Calu3 (cell line): ENCODE data around the gene RFXAP. TPM values are rescaled to one million over a fixed set of nuclear protein-coding genes. Genes with fewer than 3 reads are reported as not detected.

Experiments
- Bru-seq: library from RNA; stranded (reverse); fragments of 400-500 nt; gene quantifications from one replicate; lab custom pipeline; 2021; lab: Mats Ljungman, UMichigan
- BruChase-seq, 2 experiments: library from RNA; stranded (reverse); fragments of 400-500 nt; gene quantifications; one replicate each; lab custom pipeline; 2021; lab: Mats Ljungman, UMichigan
- BruUV-seq: library from RNA; stranded (reverse); fragments of 400-500 nt; replicated peaks from 2 replicates; lab custom pipeline; 2021; lab: Mats Ljungman, UMichigan
- CTCF ChIA-PET: fragments of 300-600 bp; sonication (Branson Sonifier 250); formaldehyde crosslinking; loops from one replicate; lab custom pipeline; 2022; ENCODE audit warnings: antibody characterized with exemption; lab: Charles Lee
- DNase-seq: peaks from one replicate; pipeline ENCODE4 v3.0.0; 2022
- H3K27ac Mint-ChIP-seq: one replicate; pipeline ENCODE4 v1.8.0; 2022; ENCODE audit warnings: mixed read lengths; ENCODE audit not compliant: unreplicated experiment
- H3K27me3 Mint-ChIP-seq: one replicate; pipeline ENCODE4 v1.8.0; 2022; ENCODE audit warnings: mixed read lengths; ENCODE audit not compliant: unreplicated experiment
- H3K36me3 Mint-ChIP-seq: one replicate; pipeline ENCODE4 v1.8.0; 2022; ENCODE audit warnings: mild to moderate bottlenecking, moderate library complexity, mixed read lengths; ENCODE audit not compliant: insufficient read depth, unreplicated experiment
- H3K4me1 Mint-ChIP-seq: one replicate; pipeline ENCODE4 v1.8.0; 2022; ENCODE audit warnings: mild to moderate bottlenecking, low read depth, mixed read lengths; ENCODE audit not compliant: unreplicated experiment
- H3K4me3 Mint-ChIP-seq: one replicate; pipeline ENCODE4 v1.8.0; 2022; ENCODE audit warnings: mild to moderate bottlenecking, low read depth, moderate library complexity, mixed read lengths; ENCODE audit not compliant: unreplicated experiment
- H3K9me3 Mint-ChIP-seq: one replicate; pipeline ENCODE4 v1.8.0; 2022; ENCODE audit warnings: low read depth, mixed read lengths; ENCODE audit not compliant: unreplicated experiment
- intact Hi-C: fragments of 100-400 bp; cut with micrococcal nuclease; formaldehyde crosslinking; loops from one replicate; pipeline ENCODE4 v1.10.0; 2022; ENCODE audit not compliant: unreplicated experiment
- long read RNA-seq: library from polyadenylated mRNA; stranded (forward); transcript quantifications from one replicate; pipeline ENCODE4 v2.0.0, GENCODE V29; 2022
- total RNA-seq: library from RNA; stranded (reverse); gene quantifications from 2 replicates; pipeline ENCODE4 v1.2.3, GENCODE V29; 2022
- TF ChIP-seq, protein P1 (sequence below): fragments of 200-600 bp; IDR thresholded peaks from one replicate; pipeline ENCODE4 v1.8.0; 2022; ENCODE audit warnings: antibody characterized with exemption; ENCODE audit not compliant: unreplicated experiment

RFXAP gene, protein sequence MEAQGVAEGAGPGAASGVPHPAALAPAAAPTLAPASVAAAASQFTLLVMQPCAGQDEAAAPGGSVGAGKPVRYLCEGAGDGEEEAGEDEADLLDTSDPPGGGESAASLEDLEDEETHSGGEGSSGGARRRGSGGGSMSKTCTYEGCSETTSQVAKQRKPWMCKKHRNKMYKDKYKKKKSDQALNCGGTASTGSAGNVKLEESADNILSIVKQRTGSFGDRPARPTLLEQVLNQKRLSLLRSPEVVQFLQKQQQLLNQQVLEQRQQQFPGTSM
- total RNA-seq = 3.8 and 6.2 TPM in 2 replicates
- percentile 65 among the genes with signal in this experiment for Bru-seq, nascent RNA
- percentile 69 among the genes with signal in this experiment for BruChase-seq, experiment 1, labeled RNA remaining after a 6-hour chase
- percentile 76 among the genes with signal in this experiment for BruChase-seq, experiment 2, labeled RNA remaining after a 2-hour chase
- long read RNA-seq, transcript RFXAP-201 (3 exons, 2,304 nt) = major isoform, 7 of 8 reads
- long read RNA-seq, partial matches to known transcripts = 0 of 8 reads
- long read RNA-seq, other reads (novel, unspliced or antisense) = 1 of 8 reads

DNA sequence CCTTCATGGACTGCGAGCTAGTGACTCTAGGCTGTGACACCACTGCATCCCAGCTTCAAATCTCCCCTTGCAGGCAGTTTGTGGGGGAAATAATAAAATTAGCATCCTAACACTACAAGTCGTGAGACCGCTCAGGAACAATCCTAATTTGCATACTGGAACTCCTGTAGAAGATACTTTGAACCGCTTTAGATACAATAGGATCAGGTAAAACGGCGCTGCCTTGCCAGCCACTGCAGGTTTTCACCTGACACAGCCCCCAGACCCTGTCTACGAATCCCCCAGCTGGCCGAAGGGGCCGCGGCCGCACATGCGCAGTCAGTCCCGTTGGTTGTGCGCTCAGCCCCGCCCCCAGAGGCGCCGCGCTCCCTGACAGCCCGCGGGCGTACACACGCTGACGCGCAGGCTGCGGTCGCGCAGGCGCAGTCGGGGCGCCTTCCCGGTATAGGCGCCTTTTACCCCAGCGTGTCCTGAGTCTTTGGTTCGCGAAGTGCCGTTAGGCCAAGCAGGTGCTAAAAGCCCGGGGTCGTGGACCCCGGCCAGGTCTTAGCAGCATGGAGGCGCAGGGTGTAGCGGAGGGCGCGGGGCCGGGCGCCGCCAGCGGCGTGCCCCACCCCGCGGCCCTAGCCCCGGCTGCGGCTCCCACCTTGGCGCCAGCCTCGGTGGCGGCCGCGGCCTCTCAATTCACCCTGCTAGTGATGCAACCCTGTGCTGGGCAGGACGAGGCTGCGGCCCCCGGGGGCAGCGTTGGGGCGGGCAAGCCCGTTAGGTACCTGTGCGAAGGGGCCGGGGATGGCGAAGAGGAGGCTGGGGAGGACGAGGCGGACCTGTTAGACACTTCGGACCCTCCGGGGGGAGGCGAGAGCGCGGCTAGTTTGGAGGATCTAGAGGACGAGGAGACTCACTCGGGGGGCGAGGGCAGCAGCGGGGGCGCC, at the start of gene RFXAP:
Gene RFXAP, plus strand, starts transcription at position 419 of the 935 bp plus-strand sequence. Its CDS starts 136 bp downstream, at position 555.
- Mint-ChIP-seq H3K36me3 (peaks cover 20% of the 10 kb centered on the region), H3K27me3 (no peaks in the 10 kb centered on the region), H3K27ac (peak within 1 kb of the TSS; percentile 61), H3K9me3 (no peaks in the 10 kb centered on the region), H3K4me3 (peak within 1 kb of the TSS; percentile 93), H3K4me1 (peaks cover 22% of the 10 kb centered on the region)
- TF ChIP-seq, protein P1, sequence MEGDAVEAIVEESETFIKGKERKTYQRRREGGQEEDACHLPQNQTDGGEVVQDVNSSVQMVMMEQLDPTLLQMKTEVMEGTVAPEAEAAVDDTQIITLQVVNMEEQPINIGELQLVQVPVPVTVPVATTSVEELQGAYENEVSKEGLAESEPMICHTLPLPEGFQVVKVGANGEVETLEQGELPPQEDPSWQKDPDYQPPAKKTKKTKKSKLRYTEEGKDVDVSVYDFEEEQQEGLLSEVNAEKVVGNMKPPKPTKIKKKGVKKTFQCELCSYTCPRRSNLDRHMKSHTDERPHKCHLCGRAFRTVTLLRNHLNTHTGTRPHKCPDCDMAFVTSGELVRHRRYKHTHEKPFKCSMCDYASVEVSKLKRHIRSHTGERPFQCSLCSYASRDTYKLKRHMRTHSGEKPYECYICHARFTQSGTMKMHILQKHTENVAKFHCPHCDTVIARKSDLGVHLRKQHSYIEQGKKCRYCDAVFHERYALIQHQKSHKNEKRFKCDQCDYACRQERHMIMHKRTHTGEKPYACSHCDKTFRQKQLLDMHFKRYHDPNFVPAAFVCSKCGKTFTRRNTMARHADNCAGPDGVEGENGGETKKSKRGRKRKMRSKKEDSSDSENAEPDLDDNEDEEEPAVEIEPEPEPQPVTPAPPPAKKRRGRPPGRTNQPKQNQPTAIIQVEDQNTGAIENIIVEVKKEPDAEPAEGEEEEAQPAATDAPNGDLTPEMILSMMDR = no peak
- DNase-seq = peak; percentile 86
- CTCF ChIA-PET = no interaction called here
- BruUV-seq = no TSS peak
- intact Hi-C loops = loop anchor here (5.0 kb wide), 1 partner anchor 57 kb away; no protein-coding TSS in a partner anchor

DNA sequence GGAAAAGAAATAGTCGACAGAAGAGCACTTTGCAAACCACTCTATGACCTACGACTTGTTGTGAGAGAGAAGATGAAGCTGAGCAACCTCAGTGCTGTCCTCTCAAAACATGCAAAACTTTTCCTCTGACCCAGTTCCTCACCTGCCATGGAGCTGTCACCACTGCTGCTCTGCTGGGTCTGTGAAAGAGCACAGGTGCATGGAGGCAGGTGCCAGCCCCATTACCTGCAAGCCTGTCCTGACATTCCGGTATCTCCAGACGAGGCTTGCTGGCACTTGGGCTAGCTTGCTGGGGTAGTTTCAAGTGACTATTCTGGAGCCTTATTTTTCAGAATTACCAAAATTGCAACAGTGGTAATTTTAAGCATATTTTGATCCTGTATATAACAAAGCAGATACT, 49.5 kb upstream of the RFXAP start:
- peaks cover 6% of the 10 kb centered on the region for H3K9me3 Mint-ChIP-seq
- H3K27ac Mint-ChIP-seq = no peak overlapping the region
- intact Hi-C loops = loop anchor here (10.0 kb wide), 1 partner anchor 345 kb away; no protein-coding TSS in a partner anchor
- no peak for DNase-seq
- CTCF ChIA-PET = no interaction called here
- peaks cover 26% of the 10 kb centered on the region for H3K4me1 Mint-ChIP-seq
- BruUV-seq = no TSS peak
- H3K27me3 Mint-ChIP-seq = no peaks in the 10 kb centered on the region
- no peak overlapping the region for H3K4me3 Mint-ChIP-seq
- peaks cover 5% of the 10 kb centered on the region for H3K36me3 Mint-ChIP-seq
- TF ChIP-seq, protein P1 = no peak

DNA sequence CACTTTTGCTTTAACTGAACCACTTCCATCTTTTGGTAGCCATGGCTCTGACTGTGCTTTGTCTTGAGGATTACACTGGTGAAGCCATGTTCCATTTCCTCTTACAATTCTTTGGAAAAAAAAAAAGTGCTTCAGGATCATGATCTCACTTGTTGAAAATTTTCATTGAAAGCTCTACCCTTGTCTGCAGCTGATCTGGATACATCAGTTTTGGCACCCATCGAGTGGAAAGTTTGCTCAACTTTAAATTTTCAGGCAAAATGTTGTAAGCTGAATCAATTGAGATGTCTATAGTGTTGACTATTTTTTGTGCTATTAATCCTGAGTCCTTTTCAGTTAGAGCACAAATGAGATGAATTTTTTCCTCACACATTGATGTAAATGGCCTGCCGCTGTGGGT, 48.3 kb upstream of the RFXAP start:
- H3K4me1 Mint-ChIP-seq = peaks cover 14% of the 10 kb centered on the region
- no peak for DNase-seq
- TF ChIP-seq, protein P1 = no peak
- H3K9me3 Mint-ChIP-seq = peaks cover 9% of the 10 kb centered on the region
- BruUV-seq = no TSS peak
- no peak overlapping the region for H3K4me3 Mint-ChIP-seq
- no peak overlapping the region for H3K27ac Mint-ChIP-seq
- H3K36me3 Mint-ChIP-seq = peaks cover 5% of the 10 kb centered on the region
- intact Hi-C loops = no loop called here
- CTCF ChIA-PET = no interaction called here
- no peaks in the 10 kb centered on the region for H3K27me3 Mint-ChIP-seq

DNA sequence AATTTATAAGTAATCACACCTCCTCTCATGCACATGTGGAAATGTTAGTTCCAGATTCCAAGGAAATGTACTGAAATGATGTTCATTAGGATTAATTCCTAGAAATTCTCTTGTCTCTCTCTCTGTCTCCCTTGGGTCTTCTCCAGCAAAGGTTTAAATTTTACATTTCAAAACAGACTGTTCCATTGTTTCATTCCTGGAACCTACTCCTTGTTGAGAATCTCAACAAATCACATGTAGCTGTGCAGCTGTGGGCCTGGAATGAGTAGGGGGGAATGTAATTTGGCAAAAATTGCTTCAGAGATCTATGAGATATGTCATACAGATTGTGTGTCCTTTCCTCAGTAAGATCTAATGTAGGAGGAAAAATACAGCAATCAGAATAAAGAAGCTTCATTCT, 46.2 kb upstream of the RFXAP start:
- intact Hi-C loops = no loop called here
- CTCF ChIA-PET = interaction anchor here (0.6 kb wide), 1 partner anchor 373 kb away, joined by 3 read pairs; no protein-coding TSS in a partner anchor
- no TSS peak for BruUV-seq
- H3K36me3 Mint-ChIP-seq = no peaks in the 10 kb centered on the region
- H3K4me1 Mint-ChIP-seq = no peaks in the 10 kb centered on the region
- no peak overlapping the region for H3K4me3 Mint-ChIP-seq
- TF ChIP-seq, protein P1 = no peak
- H3K9me3 Mint-ChIP-seq = peaks cover 5% of the 10 kb centered on the region
- no peak overlapping the region for H3K27ac Mint-ChIP-seq
- no peaks in the 10 kb centered on the region for H3K27me3 Mint-ChIP-seq
- no peak for DNase-seq
